ENCODE measurements around the gene TRIP6.

Gene TRIP6

GRCh38 chr7:100863406-100863950 lies 3.7 kb upstream of the TRIP6 start:
- POLR2A ChIA-PET: interaction anchor here (0.5 to 0.9 kb wide), 3 partner anchors 24 to 314 kb away, joined by 3 read pairs; no protein-coding TSS in a partner anchor
- peak; percentile 64 to 76 (median 71) for DNase-seq
- no peaks in the 10 kb centered on the region for H3K9me3 ChIP-seq (ENCODE audit: control extremely low read depth in 1 of 5, control insufficient read depth in 4 of 5, insufficient read depth in 2 of 5, low read depth in 1 of 5, low read length in 4 of 5)
- no peak overlapping the region for H3K27ac ChIP-seq (ENCODE audit: insufficient read depth in 1 of 2, low read depth in 1 of 2, low read length in 2 of 2, poor library complexity in 1 of 2, severe bottlenecking in 2 of 2)
- CTCF ChIA-PET: interaction anchor here (1.0 to 1.5 kb wide), 4 partner anchors 9 to 35 kb away, joined by 3 to 7 read pairs (median 6); partner anchors contain the start of gene SLC12A9
- WGBS (ENCODE audit: insufficient coverage): 0% methylated on average over 10 of the region's 10 CpGs
- peaks cover 0 to 68% (median 39%) of the 10 kb centered on the region in 4 experiments for H3K4me1 ChIP-seq (ENCODE audit: control extremely low read depth in 1 of 4, control insufficient read depth in 4 of 4, insufficient read depth in 4 of 4, low read length in 3 of 4)
- peaks cover 7 to 35% (median 25%) of the 10 kb centered on the region in 4 experiments for H3K36me3 ChIP-seq (ENCODE audit: control insufficient read depth in 4 of 4, insufficient read depth in 4 of 4, low read length in 3 of 4)
- no peaks in the 10 kb centered on the region for H3K27me3 ChIP-seq (replicated peaks in 2 of 5; ENCODE audit: control insufficient read depth in 4 of 5, insufficient read depth in 5 of 5, low read length in 4 of 5)
- H3K4me3 ChIP-seq (ENCODE audit: control insufficient read depth in 1 of 7, extremely low read depth in 1 of 7, insufficient read depth in 4 of 7, low read depth in 2 of 7, low read length in 6 of 7): peak overlapping the region in 1 of 7 experiments; percentile 45

- POLR2A ChIA-PET: interaction anchor here (0.5 to 1.0 kb wide), 3 partner anchors 10 to 47 kb away, joined by 3 read pairs; partner anchors contain the start of gene SRRT
Measured at GRCh38 chr7:100864263-100864845, 2.8 kb upstream of the TRIP6 start.

GRCh38 chr7:100865372-100865911 lies 1.7 kb upstream of the TRIP6 start:
- WGBS (ENCODE audit: insufficient coverage): 31% methylated on average over 17 of the region's 17 CpGs
- ChIA-PET CTCF (interaction anchor here (0.6 to 1.2 kb wide), 3 partner anchors 9 to 22 kb away, joined by 3 to 4 read pairs (median 3); partner anchors contain the start of gene SRRT), POLR2A (interaction anchor here (0.6 kb wide), 1 partner anchor 188 kb away, joined by 4 read pairs; no protein-coding TSS in a partner anchor)
- Histone ChIP-seq H3K27me3 (replicated peaks in 2 of 5; ENCODE audit: control insufficient read depth in 4 of 5, insufficient read depth in 5 of 5, low read length in 4 of 5) (no peaks in the 10 kb centered on the region), H3K9me3 (ENCODE audit: control extremely low read depth in 1 of 5, control insufficient read depth in 4 of 5, insufficient read depth in 2 of 5, low read depth in 1 of 5, low read length in 4 of 5) (no peaks in the 10 kb centered on the region), H3K27ac (ENCODE audit: insufficient read depth in 1 of 2, low read depth in 1 of 2, low read length in 2 of 2, poor library complexity in 1 of 2, severe bottlenecking in 2 of 2) (no peak overlapping the region), H3K36me3 (ENCODE audit: control insufficient read depth in 4 of 4, insufficient read depth in 4 of 4, low read length in 3 of 4) (peaks cover 7 to 26% (median 16%) of the 10 kb centered on the region in 4 experiments), H3K4me3 (ENCODE audit: control insufficient read depth in 1 of 7, extremely low read depth in 1 of 7, insufficient read depth in 4 of 7, low read depth in 2 of 7, low read length in 6 of 7) (peak overlapping the region in 2 of 7 experiments; percentile 77 to 85), H3K4me1 (ENCODE audit: control extremely low read depth in 1 of 4, control insufficient read depth in 4 of 4, insufficient read depth in 4 of 4, low read length in 3 of 4) (peaks cover 0 to 75% (median 43%) of the 10 kb centered on the region in 4 experiments)
- peak in 2 of 3 donors; percentile 40 to 46 for DNase-seq

More at GRCh38 chr7:100864263-100864845, 2.8 kb upstream of the TRIP6 start:
- H3K4me1 ChIP-seq (ENCODE audit: control extremely low read depth in 1 of 4, control insufficient read depth in 4 of 4, insufficient read depth in 4 of 4, low read length in 3 of 4): peaks cover 0 to 75% (median 43%) of the 10 kb centered on the region in 4 experiments
- WGBS (ENCODE audit: insufficient coverage): 82% methylated on average over 9 of the region's 12 CpGs
- DNase-seq: peak in 1 of 3 donors; percentile 8
- no peaks in the 10 kb centered on the region for H3K27me3 ChIP-seq (replicated peaks in 2 of 5; ENCODE audit: control insufficient read depth in 4 of 5, insufficient read depth in 5 of 5, low read length in 4 of 5)
- H3K27ac ChIP-seq (ENCODE audit: insufficient read depth in 1 of 2, low read depth in 1 of 2, low read length in 2 of 2, poor library complexity in 1 of 2, severe bottlenecking in 2 of 2): no peak overlapping the region
- H3K36me3 ChIP-seq (ENCODE audit: control insufficient read depth in 4 of 4, insufficient read depth in 4 of 4, low read length in 3 of 4): peaks cover 7 to 29% (median 23%) of the 10 kb centered on the region in 4 experiments
- CTCF ChIA-PET: interaction anchor here (0.9 to 1.5 kb wide), 3 partner anchors 8 to 12 kb away, joined by 3 to 7 read pairs (median 4); partner anchors contain the start of genes SLC12A9 and SRRT
- H3K9me3 ChIP-seq (ENCODE audit: control extremely low read depth in 1 of 5, control insufficient read depth in 4 of 5, insufficient read depth in 2 of 5, low read depth in 1 of 5, low read length in 4 of 5): no peaks in the 10 kb centered on the region
- H3K4me3 ChIP-seq (ENCODE audit: control insufficient read depth in 1 of 7, extremely low read depth in 1 of 7, insufficient read depth in 4 of 7, low read depth in 2 of 7, low read length in 6 of 7): no peak overlapping the region

- ChIA-PET CTCF (no interaction called here), POLR2A (interaction anchor here (0.6 kb wide), 1 partner anchor 269 kb away, joined by 5 read pairs; no protein-coding TSS in a partner anchor)
- 4% methylated on average over 33 of the region's 46 CpGs for WGBS (ENCODE audit: insufficient coverage)
- Histone ChIP-seq H3K27me3 (replicated peaks in 2 of 5; ENCODE audit: control insufficient read depth in 4 of 5, insufficient read depth in 5 of 5, low read length in 4 of 5) (no peaks in the 10 kb centered on the region), H3K4me3 (ENCODE audit: control insufficient read depth in 1 of 7, extremely low read depth in 1 of 7, insufficient read depth in 4 of 7, low read depth in 2 of 7, low read length in 6 of 7) (peak overlapping the region in 4 of 7 experiments; percentile 64 to 87 (median 81)), H3K27ac (ENCODE audit: insufficient read depth in 1 of 2, low read depth in 1 of 2, low read length in 2 of 2, poor library complexity in 1 of 2, severe bottlenecking in 2 of 2) (peak overlapping the region in 1 of 2 experiments; percentile 91), H3K36me3 (ENCODE audit: control insufficient read depth in 4 of 4, insufficient read depth in 4 of 4, low read length in 3 of 4) (peaks cover 7 to 25% (median 13%) of the 10 kb centered on the region in 4 experiments), H3K9me3 (ENCODE audit: control extremely low read depth in 1 of 5, control insufficient read depth in 4 of 5, insufficient read depth in 2 of 5, low read depth in 1 of 5, low read length in 4 of 5) (no peaks in the 10 kb centered on the region), H3K4me1 (ENCODE audit: control extremely low read depth in 1 of 4, control insufficient read depth in 4 of 4, insufficient read depth in 4 of 4, low read length in 3 of 4) (peaks cover 0 to 75% (median 43%) of the 10 kb centered on the region in 4 experiments)
- peak; percentile 78 to 91 (median 88) for DNase-seq
Measured at GRCh38 chr7:100865938-100866728, 1.1 kb upstream of the TRIP6 start.

- no peaks in the 10 kb centered on the region for H3K27me3 ChIP-seq (replicated peaks in 2 of 5; ENCODE audit: control insufficient read depth in 4 of 5, insufficient read depth in 5 of 5, low read length in 4 of 5)
- ChIA-PET POLR2A (interaction anchor here (0.6 kb wide), 1 partner anchor 269 kb away, joined by 5 read pairs; no protein-coding TSS in a partner anchor), CTCF (interaction anchor here (0.7 kb wide), 1 partner anchor 14 kb away, joined by 3 read pairs; the partner anchor contains the start of gene SLC12A9)
- H3K4me3 ChIP-seq (ENCODE audit: control insufficient read depth in 1 of 7, extremely low read depth in 1 of 7, insufficient read depth in 4 of 7, low read depth in 2 of 7, low read length in 6 of 7): peak overlapping the region in 5 of 7 experiments; percentile 64 to 88 (median 85)
- H3K9me3 ChIP-seq (ENCODE audit: control extremely low read depth in 1 of 5, control insufficient read depth in 4 of 5, insufficient read depth in 2 of 5, low read depth in 1 of 5, low read length in 4 of 5): no peaks in the 10 kb centered on the region
- DNase-seq: no peak
- peaks cover 0 to 73% (median 43%) of the 10 kb centered on the region in 4 experiments for H3K4me1 ChIP-seq (ENCODE audit: control extremely low read depth in 1 of 4, control insufficient read depth in 4 of 4, insufficient read depth in 4 of 4, low read length in 3 of 4)
- WGBS (ENCODE audit: insufficient coverage): 53% methylated on average over 3 of the region's 5 CpGs
- H3K27ac ChIP-seq (ENCODE audit: insufficient read depth in 1 of 2, low read depth in 1 of 2, low read length in 2 of 2, poor library complexity in 1 of 2, severe bottlenecking in 2 of 2): peak overlapping the region in 1 of 2 experiments; percentile 91
- H3K36me3 ChIP-seq (ENCODE audit: control insufficient read depth in 4 of 4, insufficient read depth in 4 of 4, low read length in 3 of 4): peaks cover 7 to 27% (median 11%) of the 10 kb centered on the region in 4 experiments
Measured at GRCh38 chr7:100866729-100867039, 503 bp upstream of the TRIP6 start.

- 35% methylated on average over 24 of the region's 27 CpGs for WGBS (ENCODE audit: insufficient coverage)
- no peaks in the 10 kb centered on the region for H3K9me3 ChIP-seq (ENCODE audit: control extremely low read depth in 1 of 5, control insufficient read depth in 4 of 5, insufficient read depth in 2 of 5, low read depth in 1 of 5, low read length in 4 of 5)
- peak overlapping the region; percentile 84 to 91 for H3K27ac ChIP-seq (ENCODE audit: insufficient read depth in 1 of 2, low read depth in 1 of 2, low read length in 2 of 2, poor library complexity in 1 of 2, severe bottlenecking in 2 of 2)
- H3K36me3 ChIP-seq (ENCODE audit: control insufficient read depth in 4 of 4, insufficient read depth in 4 of 4, low read length in 3 of 4): peaks cover 3 to 30% (median 16%) of the 10 kb centered on the region in 4 experiments
- POLR2A ChIA-PET: no interaction called here
- H3K4me1 ChIP-seq (ENCODE audit: control extremely low read depth in 1 of 4, control insufficient read depth in 4 of 4, insufficient read depth in 4 of 4, low read length in 3 of 4): peaks cover 0 to 63% (median 37%) of the 10 kb centered on the region in 4 experiments
- CTCF ChIA-PET: no interaction called here
- peak overlapping the region; percentile 45 to 88 (median 77) for H3K4me3 ChIP-seq (ENCODE audit: control insufficient read depth in 1 of 7, extremely low read depth in 1 of 7, insufficient read depth in 4 of 7, low read depth in 2 of 7, low read length in 6 of 7)
- no peak for DNase-seq
- H3K27me3 ChIP-seq (replicated peaks in 2 of 5; ENCODE audit: control insufficient read depth in 4 of 5, insufficient read depth in 5 of 5, low read length in 4 of 5): no peaks in the 10 kb centered on the region
Measured at GRCh38 chr7:100867776-100868485, 744 bp downstream of the TRIP6 start.
